Peyer's patch (tissue), 4 donors: ENCODE data around the gene NEK7.

ENCODE experiments used
- CTCF ChIP-seq, 6 experiments: fragments of 450-650 bp in 4 of 6; fragments of 200-600 bp in 2 of 6; sonication (generic) in 1 of 6; IDR thresholded peaks; one replicate each; pipeline ENCODE4 v1.5.1; 2017 to 2019; ENCODE audit warnings: antibody characterized with exemption in 6 of 6, mild to moderate bottlenecking in 3 of 6, moderate library complexity in 1 of 6
- POLR2A ChIP-seq, 2 donors: fragments of 450-650 bp; IDR thresholded peaks; one replicate each; pipeline ENCODE4 v1.5.1; 2017; ENCODE audit warnings: antibody characterized with exemption in 2 of 2, mild to moderate bottlenecking in 2 of 2, moderate library complexity in 2 of 2

- TF ChIP-seq POLR2A (IDR thresholded peaks at IDR 0.05) (peak; percentile 83 to 88), CTCF (IDR thresholded peaks at IDR 0.05) (peak in 3 of 6 experiments; percentile 9 to 17 (median 15))
Measured at GRCh38 chr1:198156745-198157240, at the start of gene NEK7.
